HUES48 (cell line): ENCODE data around the gene ARL6IP5.

ENCODE experiments used
- H3K27ac ChIP-seq: one replicate; pipeline ENCODE4 v1.7.0; 2013; ENCODE audit warnings: low read depth, low read length, inconsistent platforms
- H3K27me3 ChIP-seq: 2 replicates; pipeline ENCODE4 v1.6.1; 2013; ENCODE audit warnings: mild to moderate bottlenecking, low read length; ENCODE audit not compliant: control insufficient read depth, insufficient read depth
- H3K36me3 ChIP-seq: 2 replicates; pipeline ENCODE4 v1.6.1; 2013; ENCODE audit warnings: low read length; ENCODE audit not compliant: control insufficient read depth, insufficient read depth
- H3K4me1 ChIP-seq: 2 replicates; pipeline ENCODE4 v1.6.1; 2013; ENCODE audit warnings: mild to moderate bottlenecking, low read length; ENCODE audit not compliant: control insufficient read depth, insufficient read depth
- H3K4me3 ChIP-seq: 2 replicates; pipeline ENCODE4 v1.5.1; 2013; ENCODE audit warnings: mild to moderate bottlenecking, low read depth, low read length
- H3K9ac ChIP-seq: 2 replicates; pipeline ENCODE4 v1.6.1; 2013; ENCODE audit warnings: mild to moderate bottlenecking, low read depth, low read length, moderate library complexity
- H3K9me3 ChIP-seq: 2 replicates; pipeline ENCODE4 v1.6.1; 2013; ENCODE audit warnings: low read length; ENCODE audit not compliant: control insufficient read depth, insufficient read depth

The ARL6IP5 gene

DNA sequence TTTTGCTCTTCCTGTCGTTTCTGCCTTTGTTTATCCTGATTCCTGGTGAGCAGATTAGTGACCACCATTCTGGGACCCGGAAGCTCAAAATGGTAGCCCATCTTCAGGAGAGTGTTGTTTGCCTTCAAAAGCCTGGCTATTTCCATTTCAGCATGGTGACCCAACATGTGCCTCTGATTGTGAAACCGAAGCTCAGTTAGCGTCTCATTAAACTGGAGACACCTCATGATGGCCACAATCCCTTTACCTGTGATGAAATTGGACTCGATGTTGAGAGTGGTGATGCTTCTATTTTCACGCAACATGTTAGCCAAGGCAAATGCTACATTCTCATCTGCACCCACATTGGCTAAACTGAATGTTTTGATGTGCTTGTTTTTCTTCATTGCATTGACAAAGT, 34.4 kb downstream of the ARL6IP5 start:
- no peaks in the 10 kb centered on the region for H3K4me1 ChIP-seq
- no peak overlapping the region for H3K4me3 ChIP-seq
- H3K27me3 ChIP-seq = no peaks in the 10 kb centered on the region

DNA sequence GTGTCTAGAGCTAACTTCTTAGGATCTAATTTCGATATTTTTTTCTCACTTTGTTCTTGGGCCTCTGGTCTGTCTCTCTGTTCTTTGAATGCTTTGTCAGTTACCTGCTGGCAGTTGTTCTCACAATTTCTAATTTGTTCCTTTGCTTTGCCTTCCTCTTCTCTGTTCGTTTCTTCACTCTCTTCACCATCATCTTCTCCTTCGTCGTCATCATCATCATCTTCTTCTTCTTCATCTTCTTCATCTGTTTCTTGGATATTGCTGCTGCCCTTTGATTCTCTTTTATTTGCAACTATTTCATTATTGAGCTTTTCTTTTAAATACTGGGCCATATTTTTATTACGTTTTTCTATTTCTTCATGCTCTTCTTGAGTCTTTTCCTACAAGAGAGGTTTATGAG, 34.9 kb downstream of the ARL6IP5 start:
- Histone ChIP-seq H3K9me3 (no peaks in the 10 kb centered on the region), H3K4me1 (no peaks in the 10 kb centered on the region), H3K27me3 (no peaks in the 10 kb centered on the region), H3K27ac (no peak overlapping the region), H3K9ac (no peak overlapping the region), H3K4me3 (no peak overlapping the region), H3K36me3 (no peaks in the 10 kb centered on the region)

More for the DNA sequence above, 34.4 kb downstream of the ARL6IP5 start:
- no peaks in the 10 kb centered on the region for H3K36me3 ChIP-seq
- H3K9ac ChIP-seq = no peak overlapping the region
- H3K9me3 ChIP-seq = no peaks in the 10 kb centered on the region
- H3K27ac ChIP-seq = no peak overlapping the region

- H3K36me3 ChIP-seq = no peaks in the 10 kb centered on the region
- H3K4me1 ChIP-seq = no peaks in the 10 kb centered on the region
- H3K9ac ChIP-seq = no peak overlapping the region
Measured at GRCh38 chr3:69120879-69121464, 36.2 kb downstream of the ARL6IP5 start.

DNA sequence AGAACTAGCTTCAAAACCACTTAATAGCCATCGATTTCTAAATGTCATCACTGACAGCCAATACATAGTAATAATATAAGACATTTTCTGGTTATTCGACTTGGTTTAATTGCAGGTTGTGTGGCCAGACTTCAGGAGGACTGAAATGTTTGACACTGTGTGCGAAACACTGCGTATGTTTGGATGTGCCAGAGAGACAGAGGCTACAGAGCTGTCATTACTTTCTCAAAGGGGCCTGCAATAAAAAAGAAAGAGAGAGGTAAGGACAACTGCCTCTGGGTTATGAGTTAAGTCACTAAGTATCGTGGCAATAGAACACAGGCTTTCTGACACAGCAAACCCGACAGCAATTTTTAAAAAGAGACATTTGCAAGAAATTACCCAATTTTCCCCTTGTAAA, 36.8 kb downstream of the ARL6IP5 start:
- Histone ChIP-seq H3K4me1 (no peaks in the 10 kb centered on the region), H3K9me3 (no peaks in the 10 kb centered on the region), H3K27ac (no peak overlapping the region)

More at GRCh38 chr3:69120879-69121464, 36.2 kb downstream of the ARL6IP5 start:
- Histone ChIP-seq H3K27ac (no peak overlapping the region), H3K9me3 (no peaks in the 10 kb centered on the region), H3K27me3 (no peaks in the 10 kb centered on the region), H3K4me3 (no peak overlapping the region)

GRCh38 chr3:69121950-69122349, 37.2 kb downstream of the ARL6IP5 start:
- H3K27ac ChIP-seq = no peak overlapping the region
- H3K9me3 ChIP-seq = no peaks in the 10 kb centered on the region
- H3K27me3 ChIP-seq = no peaks in the 10 kb centered on the region
- H3K4me1 ChIP-seq = no peaks in the 10 kb centered on the region
- no peak overlapping the region for H3K4me3 ChIP-seq
- H3K36me3 ChIP-seq = no peaks in the 10 kb centered on the region
- H3K9ac ChIP-seq = no peak overlapping the region

More for the DNA sequence above, 36.8 kb downstream of the ARL6IP5 start:
- Histone ChIP-seq H3K9ac (no peak overlapping the region), H3K4me3 (no peak overlapping the region), H3K27me3 (no peaks in the 10 kb centered on the region), H3K36me3 (no peaks in the 10 kb centered on the region)

DNA sequence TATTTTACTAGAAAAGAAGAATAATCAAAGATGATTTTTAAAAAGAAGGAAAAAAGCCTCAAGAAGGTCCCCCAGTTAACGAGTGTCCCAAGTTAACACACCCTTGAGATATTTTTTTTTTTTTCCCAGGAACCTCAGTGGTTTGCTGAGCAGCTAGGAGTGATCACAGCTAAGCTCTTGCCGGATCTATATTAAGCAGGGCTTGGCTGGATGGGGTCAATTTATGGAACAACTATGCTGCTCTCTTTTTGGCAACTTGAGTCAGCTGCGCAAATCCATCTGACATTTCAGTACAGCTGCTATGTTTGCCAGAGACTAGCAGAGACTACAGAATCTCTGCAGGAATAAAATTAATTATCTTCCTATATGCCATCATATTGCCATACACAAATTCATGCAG, 37.7 kb downstream of the ARL6IP5 start, which contains the start of gene LMOD3:
TSS of gene LMOD3 (minus strand) at position 193 of the 400 bp plus-strand sequence. CDS start 209 bp downstream, outside the sequence.
- Histone ChIP-seq H3K4me3 (no peak within 1 kb of the TSS), H3K4me1 (no peaks in the 10 kb centered on the region), H3K9me3 (no peaks in the 10 kb centered on the region), H3K9ac (no peak within 1 kb of the TSS), H3K36me3 (no peaks in the 10 kb centered on the region), H3K27me3 (no peaks in the 10 kb centered on the region), H3K27ac (no peak within 1 kb of the TSS)

- Histone ChIP-seq H3K4me1 (no peaks in the 10 kb centered on the region), H3K9me3 (no peaks in the 10 kb centered on the region), H3K27me3 (no peaks in the 10 kb centered on the region), H3K36me3 (no peaks in the 10 kb centered on the region), H3K4me3 (no peak overlapping the region), H3K27ac (no peak overlapping the region), H3K9ac (no peak overlapping the region)
Measured at GRCh38 chr3:69126216-69126615, 41.5 kb downstream of the ARL6IP5 start.

DNA sequence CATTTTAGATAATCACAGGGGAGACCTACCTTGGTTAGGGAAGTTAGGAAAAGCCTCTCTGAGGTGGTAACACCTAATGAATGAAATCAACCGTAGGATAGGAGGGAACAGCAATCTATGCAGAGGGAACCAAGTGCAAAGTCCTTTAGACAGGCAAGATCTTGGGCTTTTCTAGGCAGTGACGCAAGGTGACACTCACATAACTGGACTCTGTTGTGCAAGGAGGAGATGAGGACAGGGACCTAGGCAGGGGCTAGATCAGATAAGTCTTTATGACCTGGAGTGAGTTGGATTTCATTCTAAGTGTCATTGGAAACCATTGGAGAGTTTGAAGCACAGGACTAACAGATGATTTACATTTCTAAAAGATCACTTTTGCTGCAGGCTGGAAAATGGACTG, 42.3 kb downstream of the ARL6IP5 start:
- H3K36me3 ChIP-seq = no peaks in the 10 kb centered on the region
- no peak overlapping the region for H3K9ac ChIP-seq
- H3K27me3 ChIP-seq = no peaks in the 10 kb centered on the region
- H3K27ac ChIP-seq = no peak overlapping the region
- H3K4me3 ChIP-seq = no peak overlapping the region
- no peaks in the 10 kb centered on the region for H3K9me3 ChIP-seq
- H3K4me1 ChIP-seq = no peaks in the 10 kb centered on the region

DNA sequence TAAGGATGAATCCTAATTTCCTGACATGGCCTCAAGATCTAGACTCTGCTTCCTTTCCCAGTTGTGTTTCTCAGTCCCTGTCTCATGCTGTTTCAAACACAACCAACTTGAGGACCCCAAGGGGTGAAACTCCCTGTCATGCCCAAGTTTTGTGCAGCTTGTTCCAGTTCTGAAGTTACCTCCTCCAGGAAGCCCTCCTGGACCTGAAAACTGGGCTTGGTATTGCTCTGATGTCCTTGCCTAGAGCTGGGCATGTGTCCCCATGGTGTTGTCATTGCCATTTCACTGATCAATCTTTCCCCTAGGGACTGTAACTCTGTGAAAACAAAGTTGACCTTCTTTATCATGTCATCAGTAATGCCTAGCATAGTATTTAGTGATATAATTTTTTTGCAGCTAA, 43.8 kb downstream of the ARL6IP5 start:
- no peaks in the 10 kb centered on the region for H3K36me3 ChIP-seq
- H3K9ac ChIP-seq = no peak overlapping the region
- H3K27ac ChIP-seq = no peak overlapping the region
- H3K4me3 ChIP-seq = no peak overlapping the region
- no peaks in the 10 kb centered on the region for H3K27me3 ChIP-seq
- H3K9me3 ChIP-seq = no peaks in the 10 kb centered on the region
- no peaks in the 10 kb centered on the region for H3K4me1 ChIP-seq

DNA sequence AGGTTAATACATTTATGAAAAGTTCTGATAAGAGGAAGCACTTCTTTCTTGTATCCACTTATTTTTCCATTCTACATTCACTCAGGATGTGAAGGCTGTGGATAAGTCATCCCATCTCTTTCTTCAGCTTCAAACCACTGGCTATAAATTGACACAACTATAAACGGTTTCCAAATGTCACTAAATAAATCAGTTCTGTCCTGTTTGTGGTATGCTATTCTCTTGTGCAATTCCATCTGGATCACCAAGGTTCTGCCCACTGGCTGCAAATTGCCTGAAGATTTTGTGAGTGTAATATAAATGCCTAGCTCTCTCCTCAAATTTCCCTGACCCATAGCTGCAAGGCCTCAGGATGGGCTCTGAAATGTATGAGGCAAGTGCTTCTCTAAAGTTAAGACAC, 44.8 kb downstream of the ARL6IP5 start:
- no peak overlapping the region for H3K9ac ChIP-seq
- H3K36me3 ChIP-seq = no peaks in the 10 kb centered on the region
- no peak overlapping the region for H3K27ac ChIP-seq
- no peak overlapping the region for H3K4me3 ChIP-seq
- H3K27me3 ChIP-seq = no peaks in the 10 kb centered on the region
- no peaks in the 10 kb centered on the region for H3K9me3 ChIP-seq
- no peaks in the 10 kb centered on the region for H3K4me1 ChIP-seq

DNA sequence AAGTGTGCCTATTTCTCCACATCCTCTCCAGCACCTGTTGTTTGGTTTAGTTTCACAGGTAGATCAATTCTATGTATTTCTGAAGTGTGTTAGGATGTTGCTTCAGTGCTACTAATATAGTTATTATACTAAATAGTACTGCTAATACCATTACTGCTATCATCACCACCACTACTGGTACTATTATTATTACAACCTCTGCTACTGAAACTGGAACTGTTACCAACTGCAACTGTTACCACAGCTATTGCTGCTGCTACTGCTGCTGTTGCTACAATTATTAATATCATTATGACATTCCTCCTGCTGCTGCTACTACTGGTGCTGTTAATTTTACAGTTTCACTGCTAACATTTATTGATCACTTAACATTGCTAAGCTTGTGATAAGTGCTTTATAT, 46.0 kb downstream of the ARL6IP5 start:
- no peaks in the 10 kb centered on the region for H3K9me3 ChIP-seq
- no peaks in the 10 kb centered on the region for H3K4me1 ChIP-seq
- no peak overlapping the region for H3K9ac ChIP-seq
- H3K27me3 ChIP-seq = no peaks in the 10 kb centered on the region
- H3K4me3 ChIP-seq = no peak overlapping the region
- H3K36me3 ChIP-seq = no peaks in the 10 kb centered on the region
- no peak overlapping the region for H3K27ac ChIP-seq
